Measurements from ENCODE around the gene ANKRD13B.
"Not testable (repeated sequence)": the region's sequence is repeated elsewhere in the genome, so short reads cannot be mapped to it uniquely, and the experiment has no call there.

Gene ANKRD13B

GRCh38 chr17:29592850-29593551 lies at the start of gene ANKRD13B:
Gene ANKRD13B, plus strand, starts transcription at chr17:29593132. Its CDS starts 490 bp downstream, at chr17:29593622.
- DNase-seq, result peak; percentile 87

- no peak for DNase-seq
These were observed 48.9 kb upstream of the ANKRD13B start for GRCh38 chr17:29544066-29544465.

- DNase-seq, result no peak
These were observed 46.8 kb upstream of the ANKRD13B start for GRCh38 chr17:29546085-29546484.

GRCh38 chr17:29546830-29547229 lies 46.1 kb upstream of the ANKRD13B start:
- no peak for DNase-seq

- no peak for DNase-seq
These were observed 43.6 kb upstream of the ANKRD13B start for GRCh38 chr17:29549177-29549923.

- no peak for DNase-seq
These were observed 37.1 kb upstream of the ANKRD13B start for GRCh38 chr17:29555840-29556239.

GRCh38 chr17:29557085-29557738 lies 35.7 kb upstream of the ANKRD13B start:
- no peak for DNase-seq

GRCh38 chr17:29557739-29558116 lies 35.2 kb upstream of the ANKRD13B start:
- DNase-seq, result no peak

- not testable (repeated sequence) for DNase-seq
These were observed 34.8 kb upstream of the ANKRD13B start for GRCh38 chr17:29558139-29558538.

- no peak for DNase-seq
These were observed 33.3 kb upstream of the ANKRD13B start for GRCh38 chr17:29559640-29560039.

GRCh38 chr17:29560316-29560715 lies 32.6 kb upstream of the ANKRD13B start:
- DNase-seq, result peak; percentile 43

GRCh38 chr17:29561554-29562517 lies 31.1 kb upstream of the ANKRD13B start:
- DNase-seq, result no peak

GRCh38 chr17:29562615-29563014 lies 30.3 kb upstream of the ANKRD13B start:
- no peak for DNase-seq

GRCh38 chr17:29563816-29564215 lies 29.1 kb upstream of the ANKRD13B start:
- DNase-seq, result no peak

GRCh38 chr17:29565643-29566472 lies 27.1 kb upstream of the ANKRD13B start:
- DNase-seq, result peak; percentile 56

GRCh38 chr17:29566473-29567303 lies 26.2 kb upstream of the ANKRD13B start, which contains the start of gene ABHD15:
Gene ABHD15, minus strand, starts transcription at chr17:29567037. Its CDS starts 71 bp downstream, at chr17:29566966.
- DNase-seq, result peak; percentile 40

GRCh38 chr17:29567304-29567553 lies 25.7 kb upstream of the ANKRD13B start:
- no peak for DNase-seq

- peak; percentile 66 for DNase-seq
These were observed 25.2 kb upstream of the ANKRD13B start for GRCh38 chr17:29567554-29568330.

- DNase-seq, result peak; percentile 91
These were observed 24.3 kb upstream of the ANKRD13B start, which contains the start of gene TP53I13 for GRCh38 chr17:29568331-29569244. Gene TP53I13, plus strand, starts transcription at chr17:29568701. Its CDS starts 58 bp downstream, at chr17:29568759.
